HG03064 (cell line): ENCODE results near the gene THRB.

ENCODE experiments used
- ATAC-seq: cut with Tn5 transposase; IDR thresholded peaks from one replicate; pipeline ENCODE4 v1.9.1; 2021; ENCODE audit warnings: low read depth; ENCODE audit not compliant: unreplicated experiment

THRB gene

GRCh38 chr3:24386458-24386857, 108.2 kb downstream of the THRB start:
- ATAC-seq, result no peak

DNA sequence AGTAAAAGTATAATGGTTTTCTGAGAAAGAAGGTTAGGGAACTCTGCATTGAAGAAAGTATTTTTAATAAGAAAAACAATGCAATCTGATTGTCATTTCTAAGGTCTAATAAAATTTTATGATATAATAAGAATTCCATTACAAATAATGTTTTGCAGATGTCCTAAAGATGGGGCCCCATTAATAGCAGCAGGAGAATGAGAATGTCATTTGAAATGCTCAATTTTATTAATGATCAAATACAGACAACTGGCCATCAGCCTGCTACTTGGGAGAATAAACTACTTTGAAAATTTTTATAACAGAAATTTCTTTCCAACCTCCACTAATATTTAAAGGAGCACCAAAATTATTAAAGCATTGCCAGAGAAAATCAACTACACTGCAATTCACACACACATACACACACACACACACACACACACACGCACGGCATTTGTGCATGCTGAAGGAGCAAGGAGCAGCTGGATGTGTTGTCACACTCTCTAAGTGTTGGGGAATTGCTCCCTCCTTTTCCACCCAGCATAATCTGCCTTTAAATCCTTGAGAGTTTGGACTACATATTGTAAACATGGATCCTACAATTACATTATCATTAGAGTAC, 109.5 kb downstream of the THRB start:
- ATAC-seq, result no peak

DNA sequence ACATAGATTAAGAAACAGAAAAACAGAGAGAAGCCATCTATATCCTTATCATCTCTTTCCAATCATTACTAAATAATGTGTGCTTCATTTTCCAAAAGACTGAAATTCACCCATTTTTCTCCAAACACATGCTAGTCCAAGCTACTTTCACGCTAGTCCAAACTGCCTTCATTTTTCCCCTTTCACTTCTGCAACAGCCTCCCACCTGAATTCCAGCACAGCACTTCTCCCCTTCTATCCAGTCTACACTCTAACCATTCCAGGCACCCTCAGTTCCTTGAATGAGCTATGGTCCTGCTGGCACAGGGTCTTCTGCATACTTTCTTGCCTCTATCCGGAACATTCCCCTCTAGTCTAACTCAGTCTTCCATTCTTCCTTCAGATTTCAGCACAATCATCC, 112.0 kb downstream of the THRB start:
- ATAC-seq, result no peak

DNA sequence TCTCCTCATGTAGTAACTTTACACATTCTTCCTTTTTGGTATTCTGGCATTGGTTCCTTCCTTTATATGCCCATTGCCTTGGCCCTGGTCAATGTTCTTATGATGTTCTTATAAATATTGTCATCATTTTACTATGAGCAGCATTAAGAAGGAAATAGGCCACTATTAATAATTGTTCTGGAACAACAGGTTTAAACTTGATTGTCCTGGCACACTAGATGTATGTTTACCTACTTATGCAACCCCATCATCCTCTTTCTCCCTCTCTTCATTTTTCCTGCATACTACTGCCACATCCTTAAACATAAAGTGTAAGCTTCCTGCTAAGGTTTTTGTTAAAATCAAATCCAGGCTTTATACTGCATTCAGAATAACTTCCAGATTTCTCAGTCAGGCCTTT, 114.7 kb downstream of the THRB start:
- no peak for ATAC-seq

- ATAC-seq, result no peak
Measured at GRCh38 chr3:24378313-24378712, 116.3 kb downstream of the THRB start.

DNA sequence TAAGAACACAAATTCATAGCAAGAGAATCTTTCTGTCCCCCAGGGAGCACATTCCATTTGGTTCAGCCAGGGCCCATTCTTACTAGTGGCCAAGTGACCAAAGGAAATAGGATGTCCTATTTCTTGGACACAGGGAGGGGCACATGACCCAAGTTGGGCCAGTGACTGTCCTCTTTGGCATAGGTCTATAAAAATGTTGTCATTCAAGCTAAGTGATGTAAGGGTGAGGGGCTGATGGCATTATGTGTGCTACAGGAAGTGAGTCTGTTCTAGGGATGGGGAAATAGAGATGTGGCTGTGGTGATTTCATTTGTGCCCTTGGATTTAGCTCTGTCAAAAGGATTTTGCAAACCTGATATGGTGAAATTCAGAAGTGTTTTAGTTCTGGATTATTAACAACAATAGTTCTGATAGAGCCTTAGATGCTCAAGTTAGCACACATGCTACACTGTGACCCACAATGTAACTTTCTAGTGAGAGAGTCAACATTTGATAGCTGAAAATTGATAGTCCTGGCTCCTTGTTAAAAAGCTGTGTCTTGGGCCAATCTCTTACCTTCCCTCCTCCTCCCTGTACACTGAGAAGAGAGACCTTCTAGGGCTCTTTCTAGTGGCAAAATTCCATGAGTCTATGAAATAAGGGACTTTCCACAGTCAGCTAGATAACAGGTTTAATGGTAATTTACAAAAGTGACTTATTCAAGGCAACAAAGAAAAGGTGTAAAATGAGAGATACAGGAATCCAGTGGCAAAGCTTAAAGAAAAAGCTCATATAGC, 117.2 kb downstream of the THRB start:
- ATAC-seq, result no peak

GRCh38 chr3:24375947-24376384, 118.7 kb downstream of the THRB start:
- ATAC-seq, result no peak

DNA sequence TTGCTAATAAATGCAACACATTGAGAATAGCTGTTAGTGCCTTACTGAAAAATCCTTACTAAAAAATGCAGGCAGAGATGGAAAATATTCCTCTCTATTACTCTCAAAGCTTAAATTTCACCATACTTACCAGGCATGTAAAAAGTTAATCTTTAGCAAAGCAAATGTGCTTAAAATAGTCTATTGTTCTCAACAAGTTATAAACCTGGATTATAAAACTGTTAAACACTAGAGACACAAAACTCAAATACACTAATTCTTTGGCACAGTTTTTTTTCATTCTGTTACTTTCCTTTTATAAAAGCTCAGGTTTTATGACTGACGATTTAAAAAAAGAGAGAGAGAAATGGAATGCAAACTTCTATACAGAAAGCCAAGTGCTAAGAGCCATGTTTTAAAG, 119.8 kb downstream of the THRB start:
- ATAC-seq, result no peak

GRCh38 chr3:24373198-24373959, 121.3 kb downstream of the THRB start:
- ATAC-seq, result no peak

GRCh38 chr3:24372559-24373197, 122.0 kb downstream of the THRB start:
- ATAC-seq, result no peak

DNA sequence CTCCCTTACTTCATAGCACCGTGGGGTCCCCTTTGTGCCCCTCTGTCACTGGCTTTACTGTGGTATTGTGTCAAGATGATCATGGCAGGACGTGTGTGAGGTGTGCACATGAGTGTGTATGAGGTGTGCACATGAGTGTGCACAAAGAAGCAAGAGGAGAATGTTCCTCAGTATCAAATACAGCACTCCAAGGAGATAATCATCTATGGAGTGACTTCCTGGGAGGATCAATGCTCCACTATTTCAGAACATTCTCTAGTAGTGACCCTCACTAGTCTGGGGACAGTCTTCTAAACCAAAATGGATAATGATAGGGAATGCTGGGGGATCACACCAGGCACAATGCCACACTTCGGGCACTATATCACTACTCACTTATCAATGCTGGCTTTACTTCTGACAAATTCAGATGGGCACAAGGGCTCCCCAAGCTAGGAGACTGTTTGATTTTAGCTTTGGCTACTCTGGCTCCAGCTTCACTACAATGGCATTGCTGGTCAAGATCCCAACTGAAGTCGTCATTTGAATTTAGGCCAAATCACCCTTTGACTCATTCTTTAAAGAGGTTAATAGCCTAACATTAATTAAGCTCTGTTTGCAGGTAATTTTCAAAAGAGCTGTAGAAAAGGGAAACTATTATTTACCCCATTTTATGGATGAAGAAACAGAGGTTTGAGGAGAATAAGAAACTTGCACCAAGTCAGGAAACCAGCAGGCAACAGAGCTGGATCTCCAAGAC, 124.1 kb downstream of the THRB start:
- ATAC-seq, result no peak

GRCh38 chr3:24368605-24369004, 126.0 kb downstream of the THRB start:
- no peak for ATAC-seq

- ATAC-seq, result no peak
Measured at GRCh38 chr3:24367664-24368264, 126.9 kb downstream of the THRB start.

DNA sequence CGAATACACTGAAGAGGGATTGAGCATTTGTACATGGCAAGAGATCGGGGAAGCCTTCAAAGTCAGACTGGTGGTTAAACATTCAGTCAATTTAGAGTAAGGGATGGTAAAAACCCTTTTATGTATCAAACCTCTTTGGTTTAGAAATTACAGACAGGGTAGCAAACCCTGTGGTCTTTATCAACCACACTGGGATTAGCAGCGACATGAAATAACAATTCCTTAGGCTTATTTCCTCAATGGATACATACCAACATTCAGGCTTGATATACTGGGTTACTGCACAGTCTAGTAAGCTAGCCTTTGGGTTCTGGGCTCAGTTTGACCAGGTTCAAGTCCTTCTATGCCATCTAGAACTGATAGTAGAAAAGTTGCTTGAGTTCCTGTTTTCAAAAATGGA, 127.4 kb downstream of the THRB start:
- no peak for ATAC-seq

- ATAC-seq, result no peak
Measured at GRCh38 chr3:24365168-24365567, 129.5 kb downstream of the THRB start.

- no peak for ATAC-seq
Measured at GRCh38 chr3:24364359-24364758, 130.3 kb downstream of the THRB start.

- ATAC-seq, result no peak
Measured at GRCh38 chr3:24363242-24363641, 131.4 kb downstream of the THRB start.

DNA sequence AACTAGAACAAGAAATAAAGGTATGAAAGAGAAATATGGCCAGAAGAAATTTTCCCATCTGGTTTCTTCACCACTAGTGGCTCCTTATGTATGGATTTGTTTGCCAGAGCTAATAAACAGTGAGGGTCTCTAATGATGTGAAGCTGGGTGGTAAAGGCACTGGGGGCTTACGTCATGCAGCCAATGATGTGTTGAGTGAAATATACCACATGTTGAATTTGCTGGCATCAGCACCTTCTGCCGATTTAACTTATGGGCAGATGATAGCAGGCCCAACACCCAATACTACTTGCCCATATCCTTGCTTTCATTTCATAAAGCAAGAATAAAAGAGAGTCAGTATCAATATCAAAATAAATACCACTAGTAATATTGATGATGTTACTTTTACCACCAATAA, 133.0 kb downstream of the THRB start:
- ATAC-seq, result no peak

- no peak for ATAC-seq
Measured at GRCh38 chr3:24360957-24361356, 133.7 kb downstream of the THRB start.
